Spleen (tissue), 11 donors: Measurements from ENCODE around the gene ABCC8. TPM values are rescaled to one million over a fixed set of nuclear protein-coding genes. Genes with fewer than 3 reads are reported as not detected.

ENCODE experiments used
- DNase-seq: peaks from one replicate; pipeline ENCODE4 v3.0.0-alpha.2; 2020
- H3K27ac ChIP-seq, 8 donors: fragments of 200-600 bp; sonication (generic) in 7 of 8; 1 replicate in 4 of 8; 2 replicates in 4 of 8; pipeline versions ENCODE4 v1.5.0 to v1.8.0; 2016 to 2021; ENCODE audit warnings: inconsistent platforms in 4 of 8, mild to moderate bottlenecking in 4 of 8, moderate library complexity in 1 of 8
- H3K27me3 ChIP-seq, 7 donors: fragments of 200-600 bp; sonication (generic) in 6 of 7; replicated peaks in 1 of 7; 1 replicate in 4 of 7; 2 replicates in 3 of 7; pipeline versions ENCODE4 v1.5.0 to v1.8.0; 2016 to 2021; ENCODE audit warnings: inconsistent platforms in 3 of 7, mild to moderate bottlenecking in 1 of 7
- H3K36me3 ChIP-seq, 6 donors: fragments of 200-600 bp; sonication (generic) in 5 of 6; 1 replicate in 4 of 6; 2 replicates in 2 of 6; pipeline versions ENCODE4 v1.5.0 to v1.8.0; 2016 to 2021; ENCODE audit warnings: inconsistent platforms in 2 of 6
- H3K4me1 ChIP-seq, 6 donors: fragments of 200-600 bp; sonication (generic) in 5 of 6; 1 replicate in 3 of 6; 2 replicates in 3 of 6; pipeline versions ENCODE4 v1.5.0 to v1.8.0; 2016 to 2021; ENCODE audit warnings: inconsistent platforms in 3 of 6
- H3K4me3 ChIP-seq, 8 donors: fragments of 200-600 bp; sonication (generic) in 7 of 8; 1 replicate in 4 of 8; 2 replicates in 4 of 8; pipeline versions ENCODE4 v1.5.0 to v1.8.0; 2016 to 2021; ENCODE audit warnings: inconsistent platforms in 4 of 8, mild to moderate bottlenecking in 4 of 8, moderate library complexity in 2 of 8
- H3K9me3 ChIP-seq, 8 donors: fragments of 200-600 bp; sonication (generic) in 7 of 8; 1 replicate in 4 of 8; 2 replicates in 4 of 8; pipeline versions ENCODE4 v1.5.0 to v1.8.0; 2016 to 2021; ENCODE audit warnings: inconsistent platforms in 4 of 8
- CTCF ChIP-seq, 11 experiments: fragments of 200-600 bp in 7 of 11; fragments of 450-650 bp in 4 of 11; sonication (generic) in 4 of 11; IDR thresholded peaks in 8 of 11; conservative IDR thresholded peaks in 3 of 11; 1 replicate in 7 of 11; 2 replicates in 4 of 11; pipeline versions ENCODE4 v1.4.0 to v1.8.0; 2016 to 2021; ENCODE audit warnings: antibody characterized with exemption in 11 of 11, inconsistent platforms in 4 of 11, mild to moderate bottlenecking in 1 of 11
- POLR2A ChIP-seq, 3 donors: fragments of 450-650 bp; IDR thresholded peaks; one replicate each; pipeline ENCODE4 v1.5.1; 2017; ENCODE audit warnings: antibody characterized with exemption in 3 of 3, mild to moderate bottlenecking in 1 of 3
- POLR2AphosphoS5 ChIP-seq, 3 donors: sonication (generic); formaldehyde crosslinking; IDR thresholded peaks; one replicate each; pipeline ENCODE4 v1.5.1; 2017; ENCODE audit warnings: antibody characterized with exemption in 3 of 3
- WGBS, 5 donors: extraction: QIAGEN DNeasy Blood & Tissue Kit in 3 of 5; methylation state at CpG; one replicate each; pipeline versions ENCODE4 v1.1.5 to v1.1.7; 2013 to 2018; 5-methylcytosine and 5-hydroxymethylcytosine counted together
- intact Hi-C: fragments of 100-400 bp; cut with DNase I; formaldehyde crosslinking; loops from one replicate; pipeline ENCODE4 v1.15.0; 2023; ENCODE audit warnings: low total_unique reads
- polyA plus RNA-seq, 3 donors: library from polyadenylated mRNA; stranded (reverse); fragments of 200-250 nt; gene quantifications; one replicate each; pipeline ENCODE4 v1.2.1, GENCODE V29; 2013
- total RNA-seq, 7 donors: library from RNA; depleted of rRNA in 3 of 7; stranded (reverse); fragments of >200 nt in 3 of 7; fragmentation: NEBNext Ultra II Directional in 4 of 7; extraction: Animal tissue kit (Norgen Biotek cat#: 25700) in 4 of 7; gene quantifications; one replicate each; pipeline versions ENCODE4 v1.1.0 to v1.2.1, GENCODE V29; 2016 to 2021
- donor health status: healthy with polysubstance abuse.
- donor health status: DM: no; HTN: no; CAD: no; lungs with moderate emphysema.
- donor health status: DM: no; HTN: no; CAD: no.
- donor health status: Bipolar disorder and iron deficiency.
- donor health status: healthy.
- donor health status: DM: no; HTN: no; CAD: no.
- donor health status: DM: yes; HTN: yes; CAD: no.

The ABCC8 gene
- total and polyA plus RNA-seq, 10 donors, result 0.26 to 1.3 (median 0.48) TPM; not detected in 2

GRCh38 chr11:17478070-17478469 is 1.4 kb upstream of the ABCC8 start:
- TF ChIP-seq POLR2AphosphoS5 (IDR thresholded peaks at IDR 0.05) (no peak), CTCF (IDR thresholded peaks at IDR 0.05 in 8 of 11, conservative IDR thresholded peaks at IDR 0.05 in 3 of 11) (no peak), POLR2A (IDR thresholded peaks at IDR 0.05) (no peak)
- DNase-seq, result no peak
- H3K27me3 ChIP-seq, result peaks cover 0 to 69% (median 40%) of the 10 kb centered on the region in 7 donors

GRCh38 chr11:17477361-17477760 is 716 bp upstream of the ABCC8 start:
- TF ChIP-seq POLR2AphosphoS5 (IDR thresholded peaks at IDR 0.05) (no peak), POLR2A (IDR thresholded peaks at IDR 0.05) (no peak), CTCF (IDR thresholded peaks at IDR 0.05 in 8 of 11, conservative IDR thresholded peaks at IDR 0.05 in 3 of 11) (no peak)
- intact Hi-C loops, result no loop called here
- H3K9me3 ChIP-seq, result no peaks in the 10 kb centered on the region
- no peaks in the 10 kb centered on the region for H3K36me3 ChIP-seq
- H3K4me3 ChIP-seq, result no peak overlapping the region
- 33 to 50% (median 45%) methylated on average over 6 of the region's 6 CpGs for WGBS, 5 donors
- no peak overlapping the region for H3K27ac ChIP-seq
- DNase-seq, result no peak
- peaks cover 0 to 18% (median 8%) of the 10 kb centered on the region in 6 donors for H3K4me1 ChIP-seq
- peaks cover 0 to 75% (median 40%) of the 10 kb centered on the region in 7 donors for H3K27me3 ChIP-seq

More at GRCh38 chr11:17478070-17478469, 1.4 kb upstream of the ABCC8 start:
- H3K9me3 ChIP-seq, result no peaks in the 10 kb centered on the region
- H3K4me1 ChIP-seq, result peaks cover 0 to 18% (median 8%) of the 10 kb centered on the region in 6 donors
- intact Hi-C loops, result no loop called here
- 58 to 63% (median 61%) methylated on average over 6 of the region's 6 CpGs for WGBS, 5 donors
- H3K36me3 ChIP-seq, result no peaks in the 10 kb centered on the region
- H3K4me3 ChIP-seq, result no peak overlapping the region
- H3K27ac ChIP-seq, result no peak overlapping the region

GRCh38 chr11:17477084-17477333 is 364 bp upstream of the ABCC8 start:
- Histone ChIP-seq H3K27me3 (peaks cover 0 to 75% (median 40%) of the 10 kb centered on the region in 7 donors), H3K36me3 (no peaks in the 10 kb centered on the region), H3K4me3 (no peak overlapping the region), H3K9me3 (no peaks in the 10 kb centered on the region), H3K4me1 (peaks cover 0 to 18% (median 8%) of the 10 kb centered on the region in 6 donors), H3K27ac (no peak overlapping the region)
- TF ChIP-seq POLR2A (IDR thresholded peaks at IDR 0.05), result no peak
- no peak for TF ChIP-seq POLR2AphosphoS5 (IDR thresholded peaks at IDR 0.05)
- no peak for TF ChIP-seq CTCF (IDR thresholded peaks at IDR 0.05 in 8 of 11, conservative IDR thresholded peaks at IDR 0.05 in 3 of 11)
- intact Hi-C loops, result no loop called here
- no peak for DNase-seq
- 10 to 23% (median 16%) methylated on average over 9 of the region's 9 CpGs for WGBS, 5 donors

- H3K36me3 ChIP-seq, result no peaks in the 10 kb centered on the region
- no peaks in the 10 kb centered on the region for H3K9me3 ChIP-seq
- intact Hi-C loops, result no loop called here
- TF ChIP-seq CTCF (IDR thresholded peaks at IDR 0.05 in 8 of 11, conservative IDR thresholded peaks at IDR 0.05 in 3 of 11) (no peak), POLR2A (IDR thresholded peaks at IDR 0.05) (no peak), POLR2AphosphoS5 (IDR thresholded peaks at IDR 0.05) (no peak)
- peaks cover 0 to 18% (median 8%) of the 10 kb centered on the region in 6 donors for H3K4me1 ChIP-seq
- no peak for DNase-seq
- H3K27me3 ChIP-seq, result peaks cover 0 to 79% (median 40%) of the 10 kb centered on the region in 7 donors
- H3K27ac ChIP-seq, result no peak overlapping the region
- 2 to 7% (median 4%) methylated on average over 27 to 31 of the region's 31 CpGs for WGBS, 5 donors
- H3K4me3 ChIP-seq, result peak overlapping the region in 3 of 8 donors; percentile 5 to 47 (median 10)
Observed at GRCh38 chr11:17475666-17476316, 854 bp downstream of the ABCC8 start.
